SK-N-SH (cell line): ENCODE results near the gene HSPB2. TPM values are rescaled to one million over a fixed set of nuclear protein-coding genes. Genes with fewer than 3 reads are reported as not detected.

Experiments
- CTCF ChIA-PET: fragments of 300-600, 350-600 bp; formaldehyde crosslinking; extraction: SDS; loops from one replicate; lab custom pipeline; 2021; lab: Yijun Ruan, JAX
- POLR2A ChIA-PET: fragments of 350-600 bp; sonication (Branson Sonifier 250); formaldehyde crosslinking; extraction: SDS; loops from one replicate; lab custom pipeline; 2020; ENCODE audit warnings: antibody characterized with exemption, inconsistent platforms; lab: Yijun Ruan, JAX
- DNase-seq: peaks from one replicate; pipeline ENCODE4 v3.0.0; 2012
- H2AFZ ChIP-seq: fragments of 200-600 bp; sonication (generic); 2 replicates; pipeline ENCODE4 v1.8.1; 2016; ENCODE audit warnings: antibody characterized with exemption, mild to moderate bottlenecking, low read depth
- H3F3A ChIP-seq: fragments of 200-600 bp; sonication (generic); replicated peaks from 2 replicates; pipeline ENCODE3; 2016; ENCODE audit warnings: antibody characterized with exemption, mild to moderate bottlenecking; ENCODE audit not compliant: insufficient read depth
- H3K27ac ChIP-seq, 2 experiments: fragments of 200-500 bp in 1 of 2; fragments of 200-600 bp in 1 of 2; sonication (Bioruptor generic) in 1 of 2; sonication (generic), shearing (Covaris generic) in 1 of 2; 2 replicates each; pipeline versions ENCODE4 v1.5.1 to v1.6.1; 2014 to 2016; ENCODE audit warnings: low read depth in 2 of 2, inconsistent platforms in 1 of 2, low read length in 1 of 2, mild to moderate bottlenecking in 1 of 2, mixed read lengths in 1 of 2
- H3K27me3 ChIP-seq: fragments of 200-600 bp; sonication (generic), shearing (Covaris generic); 2 replicates; pipeline ENCODE4 v1.6.1; 2016; ENCODE audit warnings: mixed run types; ENCODE audit not compliant: insufficient read depth
- H3K36me3 ChIP-seq, 2 experiments: fragments of 200-500 bp in 1 of 2; fragments of 200-600 bp in 1 of 2; sonication (Bioruptor generic) in 1 of 2; sonication (generic) in 1 of 2; replicated peaks in 1 of 2; 2 replicates each; pipeline versions ENCODE3 to v1.5.1; 2014 to 2016; ENCODE audit warnings: low read length in 1 of 2, mild to moderate bottlenecking in 1 of 2; ENCODE audit not compliant: insufficient read depth in 2 of 2, control insufficient read depth in 1 of 2
- H3K4me1 ChIP-seq, 2 experiments: fragments of 200-500 bp in 1 of 2; fragments of 200-600 bp in 1 of 2; sonication (Bioruptor generic) in 1 of 2; sonication (generic), shearing (Covaris generic) in 1 of 2; 2 replicates each; pipeline versions ENCODE4 v1.5.1 to v1.6.1; 2014 to 2016; ENCODE audit warnings: low read depth in 1 of 2, low read length in 1 of 2, mixed run types in 1 of 2; ENCODE audit not compliant: insufficient read depth in 2 of 2, control insufficient read depth in 1 of 2
- H3K4me2 ChIP-seq: fragments of 200-600 bp; sonication (generic), shearing (Covaris generic); 2 replicates; pipeline ENCODE4 v1.6.1; 2017; ENCODE audit warnings: mixed run types
- H3K4me3 ChIP-seq, 2 experiments: fragments of 200-500 bp in 1 of 2; fragments of 200-600 bp in 1 of 2; sonication (Bioruptor generic) in 1 of 2; sonication (generic), shearing (Covaris generic) in 1 of 2; 2 replicates each; pipeline versions ENCODE4 v1.5.1 to v1.8.1; 2014 to 2016; ENCODE audit warnings: low read depth in 2 of 2, inconsistent platforms in 1 of 2, low read length in 1 of 2, mild to moderate bottlenecking in 1 of 2, mixed read lengths in 1 of 2, moderate library complexity in 1 of 2
- H3K79me2 ChIP-seq: fragments of 200-600 bp; sonication (generic); 2 replicates; pipeline ENCODE4 v1.8.1; 2017; ENCODE audit warnings: mild to moderate bottlenecking; ENCODE audit not compliant: insufficient read depth
- H3K9ac ChIP-seq: fragments of 200-600 bp; sonication (generic); 2 replicates; pipeline ENCODE4 v1.6.1; 2017; ENCODE audit warnings: mixed run types
- H3K9me2 ChIP-seq: fragments of 200-600 bp; sonication (generic); 2 replicates; pipeline ENCODE4 v1.6.1; 2017; ENCODE audit warnings: mixed run types
- H3K9me3 ChIP-seq: fragments of 200-600 bp; sonication (generic); 2 replicates; pipeline ENCODE4 v1.6.1; 2017; ENCODE audit warnings: mixed run types, mild to moderate bottlenecking, moderate library complexity
- H4K20me1 ChIP-seq: fragments of 200-600 bp; sonication (generic); 2 replicates; pipeline ENCODE4 v1.6.1; 2017; ENCODE audit warnings: mild to moderate bottlenecking, mixed run types; ENCODE audit not compliant: insufficient read depth
- CHD2 ChIP-seq: fragments of 150-350 bp; IDR thresholded peaks from 2 replicates; pipeline ENCODE4 v1.6.1; 2018; ENCODE audit warnings: low read length; ENCODE audit not compliant: partially characterized antibody
- CTCF ChIP-seq: fragments of 200-600 bp; sonication (generic); IDR thresholded peaks from 2 replicates; pipeline ENCODE4 v1.6.1; 2017; ENCODE audit warnings: antibody characterized with exemption, mild to moderate bottlenecking, moderate library complexity
- ELF1 ChIP-seq: IDR thresholded peaks from 2 replicates; pipeline ENCODE4 v1.4.0; 2012
- FOSL2 ChIP-seq: IDR thresholded peaks from 2 replicates; pipeline ENCODE4 v1.4.0; 2012; ENCODE audit warnings: low read depth, mild to moderate bottlenecking, moderate library complexity, borderline replicate concordance
- GABPA ChIP-seq: IDR thresholded peaks from 2 replicates; pipeline ENCODE4 v1.4.0; 2012; ENCODE audit warnings: low read depth, mild to moderate bottlenecking
- IRF3 ChIP-seq: fragments of 150-350 bp; IDR thresholded peaks from 2 replicates; pipeline ENCODE4 v1.6.1; 2016; ENCODE audit warnings: mild to moderate bottlenecking, low read depth, low read length
- JUND ChIP-seq: IDR thresholded peaks from 2 replicates; pipeline ENCODE4 v1.4.0; 2012
- MEF2A ChIP-seq: IDR thresholded peaks from 2 replicates; pipeline ENCODE4 v1.4.0; 2012; ENCODE audit warnings: low read depth, borderline replicate concordance
- NFIC ChIP-seq: IDR thresholded peaks from 2 replicates; pipeline ENCODE4 v1.4.0; 2012; ENCODE audit warnings: borderline replicate concordance
- PBX3 ChIP-seq: IDR thresholded peaks from 2 replicates; pipeline ENCODE4; 2012
- POLR2AphosphoS5 ChIP-seq: IDR thresholded peaks from 2 replicates; pipeline ENCODE4 v1.6.1; 2012; ENCODE audit warnings: low read depth, low read length
- REST ChIP-seq: IDR thresholded peaks from 2 replicates; pipeline ENCODE4 v1.6.1; 2012; ENCODE audit warnings: mild to moderate bottlenecking, low read depth, low read length, moderate library complexity
- RXRA ChIP-seq: IDR thresholded peaks from 2 replicates; pipeline ENCODE4 v1.4.0; 2012; ENCODE audit warnings: low read depth, mild to moderate bottlenecking, borderline replicate concordance
- TEAD4 ChIP-seq: IDR thresholded peaks from 2 replicates; pipeline ENCODE4 v1.4.0; 2012; ENCODE audit warnings: mild to moderate bottlenecking, borderline replicate concordance; ENCODE audit not compliant: insufficient read depth
- ZBTB33 ChIP-seq: IDR thresholded peaks from 2 replicates; pipeline ENCODE4 v1.4.0; 2012; ENCODE audit warnings: low read depth, borderline replicate concordance
- WGBS: methylation state at CpG from one replicate; pipeline ENCODE4 v1.1.6; 2017; ENCODE audit warnings: low lambda C conversion rate; 5-methylcytosine and 5-hydroxymethylcytosine counted together
- polyA plus RNA-seq, 3 experiments: library from polyadenylated mRNA; depleted of rRNA; stranded (reverse); fragments of >200 nt; gene quantifications; 2 replicates each; pipeline ENCODE4 v1.2.3, GENCODE V29; 2012

The HSPB2 gene
- polyA plus RNA-seq, 1 of the 3 experiments (the other 2 are of a cell fraction) = not detected

GRCh38 chr11:111941963-111942362 is 29.4 kb downstream of the HSPB2 start (continued):
- TF ChIP-seq GABPA (no peak), TEAD4 (no peak), CTCF (no peak), MEF2A (no peak), POLR2AphosphoS5 (no peak), ZBTB33 (no peak), IRF3 (no peak), NFIC (peak; percentile 61), REST (no peak), RXRA (no peak)
- TF ChIP-seq, all 33 proteins: peak for 9

GRCh38 chr11:111942829-111943228 is 30.3 kb downstream of the HSPB2 start:
- no peak for DNase-seq
- Histone ChIP-seq H4K20me1 (no peaks in the 10 kb centered on the region), H3K27me3 (no peaks in the 10 kb centered on the region), H2AFZ (no peak overlapping the region), H3K9ac (peak overlapping the region; percentile 24; the same call in 1 of the 2 replicates), H3K4me2 (no peak overlapping the region), H3K4me3 (no peak overlapping the region), H3K9me3 (no peaks in the 10 kb centered on the region), H3K36me3 (no peaks in the 10 kb centered on the region), H3F3A (peaks cover 56% of the 10 kb centered on the region), H3K9me2 (no peaks in the 10 kb centered on the region), H3K4me1 (peaks cover 45 to 64% of the 10 kb centered on the region in 2 experiments), H3K79me2 (peaks cover 57% of the 10 kb centered on the region; the same call in 1 of the 2 replicates), H3K27ac (peak overlapping the region in 1 of 2 experiments; percentile 96; a peak in 2 of 4 replicates)
- POLR2A ChIA-PET = no interaction called here
- no peak for TF ChIP-seq IRF3
- peak; percentile 49; the same call in 1 of the 2 replicates for TF ChIP-seq FOSL2
- TF ChIP-seq ELF1 = no peak
- TF ChIP-seq JUND = peak; percentile 31; the same call in 1 of the 2 replicates
- peak; percentile 26; the same call in 1 of the 2 replicates for TF ChIP-seq PBX3
- no peak for TF ChIP-seq ZBTB33
- no peak for TF ChIP-seq CHD2
- no peak for TF ChIP-seq POLR2AphosphoS5
- CTCF ChIA-PET = interaction anchor here (1.0 to 1.9 kb wide), 4 partner anchors 11 to 39 kb away, joined by 3 to 7 read pairs (median 5); no protein-coding TSS in a partner anchor
- WGBS = 69% methylated on average over 7 of the region's 7 CpGs
